GM18907 (cell line): ENCODE measurements around the gene ATP6V0A1.
A peak's percentile ranks its signal among the peaks of the same experiment; 100 is the strongest.
"Not testable (repeated sequence)": the region's sequence is repeated elsewhere in the genome, so short reads cannot be mapped to it uniquely, and the experiment has no call there.

ENCODE experiments used
- ATAC-seq: cut with Tn5 transposase; IDR thresholded peaks from one replicate; pipeline ENCODE4 v1.9.1; 2021; ENCODE audit warnings: mild to moderate bottlenecking, moderate library complexity; ENCODE audit not compliant: unreplicated experiment

Gene ATP6V0A1

DNA sequence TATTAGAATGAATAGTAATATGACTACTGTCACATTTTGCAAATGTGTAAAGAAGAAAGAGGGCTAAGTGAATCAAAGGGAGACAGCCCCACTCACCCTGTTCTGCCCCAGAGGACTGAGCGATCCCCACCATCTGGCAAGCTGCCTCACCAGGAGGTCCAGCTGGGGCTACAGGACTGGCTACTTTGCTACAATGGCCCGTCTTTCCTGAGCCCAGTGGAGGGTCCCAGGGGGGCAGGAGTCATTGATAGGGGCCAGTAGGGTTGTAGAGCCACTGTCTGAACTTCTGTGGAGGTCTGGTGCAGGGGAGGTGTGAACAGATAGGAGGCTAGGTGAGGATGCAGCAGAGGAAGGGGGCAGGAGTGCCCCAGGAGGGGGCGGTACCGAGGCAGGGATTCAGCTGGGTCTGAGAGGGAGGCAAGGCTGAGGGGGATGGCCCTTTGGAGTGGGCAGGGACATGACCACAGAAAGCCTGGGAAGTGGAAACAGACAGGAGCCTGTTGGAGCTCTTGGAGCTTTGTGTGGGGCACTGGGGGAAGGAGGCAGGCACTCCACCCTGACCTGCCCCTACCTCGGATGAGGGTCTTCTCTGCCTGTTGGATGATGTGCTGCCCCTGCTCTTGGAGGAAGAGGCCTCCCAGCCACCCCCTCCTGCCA lies 97.4 kb downstream of the ATP6V0A1 start:
- ATAC-seq = not testable (repeated sequence)

DNA sequence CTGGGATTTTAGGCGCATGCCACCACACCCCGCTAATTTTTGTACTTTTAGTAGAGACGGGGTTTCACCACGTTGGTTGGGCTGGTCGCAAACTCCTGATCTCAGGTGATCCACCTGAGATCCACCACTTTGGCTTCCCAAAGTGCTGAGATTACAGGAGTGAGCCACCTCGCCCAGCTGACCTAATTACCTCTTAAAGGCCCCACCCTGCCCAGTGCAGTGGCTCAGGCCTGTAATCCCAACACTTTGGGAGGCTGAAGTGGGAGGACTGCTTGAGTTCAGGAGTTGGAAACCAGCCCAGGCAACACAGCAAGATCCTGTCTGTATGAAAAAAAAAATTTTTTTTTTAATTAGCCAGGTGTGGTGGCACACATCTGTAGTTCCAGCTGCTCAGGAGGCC lies 100.4 kb downstream of the ATP6V0A1 start:
- ATAC-seq = no peak

DNA sequence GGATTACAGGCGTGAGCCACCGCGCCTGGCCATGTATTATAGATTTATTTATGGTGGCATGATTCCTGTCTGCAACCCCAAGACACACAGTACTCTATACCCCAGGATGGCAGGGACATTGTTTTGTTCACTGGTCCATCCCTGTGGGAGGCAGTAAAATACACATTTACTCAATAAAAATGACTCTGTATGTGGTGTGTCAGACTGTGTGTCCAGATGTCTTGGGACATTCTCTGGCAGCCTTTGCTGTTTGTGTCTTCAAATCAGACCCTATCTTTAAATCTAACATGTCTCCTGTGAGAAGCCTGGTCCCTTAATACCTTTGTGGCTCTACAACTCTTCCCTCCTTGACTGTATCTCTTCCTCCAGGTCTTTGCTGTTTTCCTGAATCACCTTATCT lies 101.6 kb downstream of the ATP6V0A1 start:
- no peak for ATAC-seq

DNA sequence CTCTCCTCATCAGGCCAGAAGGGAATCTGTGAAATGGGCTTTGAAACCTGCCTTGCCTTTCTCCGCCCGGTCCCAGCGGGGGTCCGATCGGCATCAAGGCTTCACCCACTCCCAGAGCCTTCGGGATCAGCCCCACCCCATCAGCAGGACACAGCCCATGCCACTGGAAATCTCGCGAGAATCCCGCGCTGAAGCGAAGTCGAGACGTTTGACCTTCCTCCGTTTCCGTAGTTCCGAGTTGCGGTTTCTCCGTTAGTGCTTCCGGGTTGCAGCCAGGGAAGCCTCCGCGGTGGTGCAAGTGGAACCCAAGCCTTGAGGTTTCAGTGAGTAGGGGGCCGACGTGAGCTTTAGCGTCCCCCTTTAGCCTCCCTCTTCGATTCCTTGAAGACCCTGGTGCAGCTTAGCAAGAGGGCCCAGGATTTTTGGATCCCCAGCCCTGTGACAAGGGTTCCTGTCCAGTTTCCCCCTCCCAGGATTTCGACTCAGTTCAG lies 103.3 kb downstream of the ATP6V0A1 start, which contains the start of gene COASY:
TSS of gene COASY (plus strand) at position 252 of the 491 bp plus-strand sequence. CDS start 475 bp downstream, outside the sequence.
- ATAC-seq = peak; percentile 51

DNA sequence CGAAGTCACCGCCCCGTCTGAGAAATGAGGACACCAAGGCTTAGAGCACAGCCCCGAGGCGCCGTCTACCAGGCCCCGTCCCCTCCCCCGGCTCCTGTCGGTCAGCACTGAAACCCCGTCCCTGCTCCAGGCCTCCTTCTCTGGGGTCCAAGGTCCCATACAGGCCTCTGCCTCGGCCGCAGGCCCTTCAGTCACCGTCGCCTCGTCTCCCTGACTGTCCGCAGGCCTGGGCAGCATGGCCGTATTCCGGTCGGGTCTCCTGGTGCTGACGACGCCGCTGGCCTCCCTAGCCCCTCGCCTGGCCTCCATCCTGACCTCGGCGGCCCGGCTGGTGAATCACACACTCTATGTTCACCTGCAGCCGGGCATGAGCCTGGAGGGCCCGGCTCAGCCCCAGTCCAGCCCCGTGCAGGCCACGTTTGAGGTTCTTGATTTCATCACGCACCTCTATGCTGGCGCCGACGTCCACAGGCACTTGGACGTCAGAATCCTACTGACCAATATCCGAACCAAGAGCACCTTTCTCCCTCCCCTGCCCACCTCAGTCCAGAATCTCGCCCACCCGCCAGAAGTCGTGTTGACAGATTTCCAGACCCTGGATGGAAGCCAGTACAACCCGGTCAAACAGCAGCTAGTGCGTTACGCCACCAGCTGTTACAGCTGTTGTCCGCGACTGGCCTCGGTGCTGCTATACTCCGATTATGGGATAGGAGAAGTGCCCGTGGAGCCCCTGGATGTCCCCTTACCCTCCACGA lies 103.9 kb downstream of the ATP6V0A1 start:
- no peak for ATAC-seq

DNA sequence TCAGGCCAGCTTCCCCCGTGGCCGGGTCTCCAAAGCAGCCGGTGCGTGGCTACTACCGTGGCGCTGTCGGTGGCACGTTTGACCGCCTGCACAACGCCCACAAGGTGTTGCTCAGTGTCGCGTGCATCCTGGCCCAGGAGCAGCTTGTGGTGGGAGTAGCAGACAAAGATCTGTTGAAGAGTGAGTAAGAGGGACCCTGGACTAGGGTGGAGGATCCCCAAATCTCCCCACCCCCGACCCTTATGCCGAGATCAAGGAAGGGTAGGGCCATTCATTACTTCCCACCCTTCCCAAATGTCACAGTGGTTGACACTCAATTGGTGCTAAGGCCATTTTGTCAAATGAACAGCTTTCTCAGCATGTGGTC lies 104.4 kb downstream of the ATP6V0A1 start:
- ATAC-seq = no peak

DNA sequence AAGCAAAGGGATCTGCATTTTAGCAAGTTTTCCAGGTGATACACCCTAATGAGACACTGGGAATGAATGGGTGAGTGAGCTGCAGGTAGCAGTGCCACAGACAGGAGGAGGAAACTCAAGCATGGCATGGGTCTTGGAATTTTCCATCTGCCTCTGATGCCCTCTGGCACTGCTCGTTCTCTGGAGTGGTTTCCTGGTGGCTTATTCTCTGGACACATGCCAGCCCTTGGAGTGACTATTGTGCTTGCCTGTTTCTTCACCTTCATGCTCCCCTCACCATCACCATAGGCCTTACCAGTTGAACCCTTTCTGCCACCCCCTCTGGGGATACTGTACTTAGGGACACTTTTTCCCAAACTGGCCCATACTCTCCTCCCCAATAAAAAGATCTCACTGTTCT lies 104.9 kb downstream of the ATP6V0A1 start:
- no peak for ATAC-seq

DNA sequence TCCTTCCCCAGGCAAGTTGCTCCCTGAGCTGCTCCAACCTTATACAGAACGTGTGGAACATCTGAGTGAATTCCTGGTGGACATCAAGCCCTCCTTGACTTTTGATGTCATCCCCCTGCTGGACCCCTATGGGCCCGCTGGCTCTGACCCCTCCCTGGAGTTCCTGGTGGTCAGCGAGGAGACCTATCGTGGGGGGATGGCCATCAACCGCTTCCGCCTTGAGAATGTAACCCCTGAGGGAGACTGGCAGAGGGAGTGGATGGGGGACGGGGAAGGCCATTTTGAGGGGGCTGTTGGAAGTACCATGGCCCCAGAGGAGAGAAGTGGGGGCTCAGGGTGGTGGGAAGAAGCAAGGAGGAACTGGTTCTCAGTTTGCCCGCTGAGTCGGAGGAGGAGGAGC lies 105.3 kb downstream of the ATP6V0A1 start:
- ATAC-seq = no peak

DNA sequence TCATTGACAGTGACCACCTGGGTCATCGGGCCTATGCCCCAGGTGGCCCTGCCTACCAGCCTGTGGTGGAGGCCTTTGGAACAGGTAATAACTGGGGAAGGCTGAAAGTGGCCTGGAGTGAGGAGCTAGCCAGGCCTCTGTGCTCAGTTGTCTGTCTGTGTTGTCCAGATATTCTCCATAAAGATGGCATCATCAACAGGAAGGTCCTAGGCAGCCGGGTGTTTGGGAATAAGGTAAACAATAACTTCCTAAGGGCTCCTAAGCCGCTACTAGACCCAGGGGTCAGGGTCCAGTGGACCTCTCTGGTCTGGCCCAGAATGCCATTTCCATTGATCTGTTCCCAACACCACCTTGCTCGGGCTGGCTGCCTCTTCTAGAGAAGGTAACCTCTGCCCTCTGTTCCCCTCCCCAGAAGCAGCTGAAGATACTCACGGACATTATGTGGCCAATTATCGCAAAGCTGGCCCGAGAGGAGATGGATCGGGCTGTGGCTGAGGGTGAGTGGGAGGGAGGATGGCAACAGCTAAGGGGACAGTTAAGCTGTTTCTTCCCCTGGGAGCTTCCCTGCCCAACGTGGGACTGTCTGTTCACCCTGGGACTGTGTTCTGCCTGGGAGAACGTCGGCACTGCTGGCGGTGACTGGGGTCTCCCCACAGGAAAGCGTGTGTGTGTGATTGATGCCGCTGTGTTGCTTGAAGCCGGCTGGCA lies 106.3 kb downstream of the ATP6V0A1 start:
- no peak for ATAC-seq

DNA sequence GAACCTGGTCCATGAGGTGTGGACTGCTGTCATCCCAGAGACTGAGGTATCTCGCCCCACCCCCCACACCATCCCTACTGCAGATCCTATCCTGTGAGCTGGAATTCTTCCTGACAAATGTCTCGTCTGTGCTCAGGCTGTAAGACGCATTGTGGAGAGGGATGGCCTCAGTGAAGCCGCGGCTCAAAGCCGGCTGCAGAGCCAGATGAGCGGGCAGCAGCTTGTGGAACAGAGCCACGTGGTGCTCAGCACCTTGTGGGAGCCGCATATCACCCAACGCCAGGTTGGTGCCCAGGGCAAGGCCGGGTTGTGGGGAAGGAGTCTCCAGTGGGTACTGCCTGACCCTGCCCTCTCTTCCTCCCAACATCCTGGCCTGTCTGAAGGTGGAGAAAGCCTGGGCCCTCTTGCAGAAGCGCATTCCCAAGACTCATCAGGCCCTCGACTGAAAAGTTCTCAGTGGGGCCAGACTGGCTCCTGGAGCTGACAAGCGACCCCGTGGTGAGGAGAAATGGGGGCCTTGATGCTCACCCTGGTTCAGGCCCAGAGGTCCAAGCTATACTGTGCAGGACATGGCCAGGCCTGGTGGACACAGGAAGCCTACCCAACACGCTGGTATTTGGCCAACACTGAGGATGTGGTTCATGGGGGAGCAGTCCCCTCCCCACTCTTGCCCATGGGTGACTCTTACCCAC lies 107.0 kb downstream of the ATP6V0A1 start:
- no peak for ATAC-seq

DNA sequence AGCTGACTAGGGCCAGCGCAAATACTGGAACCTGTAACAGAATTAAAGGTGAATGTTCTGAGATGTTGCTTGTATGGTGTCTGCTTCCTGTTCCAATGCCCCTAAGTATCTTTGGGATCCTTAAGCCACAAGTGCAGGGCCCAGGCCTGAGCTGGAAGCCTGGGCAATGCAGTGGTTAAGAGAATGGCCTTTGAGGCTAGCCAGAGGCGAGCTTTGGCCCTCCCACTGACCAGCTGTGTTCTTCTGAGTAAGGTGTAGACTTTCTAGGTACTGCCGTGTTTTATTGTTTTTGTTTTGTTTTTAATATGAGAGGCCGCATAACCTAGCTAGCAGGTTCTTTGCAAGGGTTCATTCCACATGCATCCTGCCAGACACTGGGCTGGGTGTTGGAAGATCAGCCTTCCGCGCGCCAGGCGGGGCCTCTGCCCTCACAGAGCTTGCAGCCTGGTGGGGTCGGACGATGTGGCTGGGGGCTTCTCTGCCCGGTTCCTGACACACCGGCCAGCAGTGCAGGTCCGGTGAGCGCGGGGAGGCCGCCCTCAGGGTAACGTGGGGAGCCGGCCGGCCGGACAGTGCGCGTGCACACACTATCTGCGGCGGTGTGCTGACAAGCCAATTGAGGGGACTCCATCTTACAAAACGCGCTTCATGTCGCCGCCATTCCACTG lies 107.7 kb downstream of the ATP6V0A1 start:
- ATAC-seq = peak; percentile 8

DNA sequence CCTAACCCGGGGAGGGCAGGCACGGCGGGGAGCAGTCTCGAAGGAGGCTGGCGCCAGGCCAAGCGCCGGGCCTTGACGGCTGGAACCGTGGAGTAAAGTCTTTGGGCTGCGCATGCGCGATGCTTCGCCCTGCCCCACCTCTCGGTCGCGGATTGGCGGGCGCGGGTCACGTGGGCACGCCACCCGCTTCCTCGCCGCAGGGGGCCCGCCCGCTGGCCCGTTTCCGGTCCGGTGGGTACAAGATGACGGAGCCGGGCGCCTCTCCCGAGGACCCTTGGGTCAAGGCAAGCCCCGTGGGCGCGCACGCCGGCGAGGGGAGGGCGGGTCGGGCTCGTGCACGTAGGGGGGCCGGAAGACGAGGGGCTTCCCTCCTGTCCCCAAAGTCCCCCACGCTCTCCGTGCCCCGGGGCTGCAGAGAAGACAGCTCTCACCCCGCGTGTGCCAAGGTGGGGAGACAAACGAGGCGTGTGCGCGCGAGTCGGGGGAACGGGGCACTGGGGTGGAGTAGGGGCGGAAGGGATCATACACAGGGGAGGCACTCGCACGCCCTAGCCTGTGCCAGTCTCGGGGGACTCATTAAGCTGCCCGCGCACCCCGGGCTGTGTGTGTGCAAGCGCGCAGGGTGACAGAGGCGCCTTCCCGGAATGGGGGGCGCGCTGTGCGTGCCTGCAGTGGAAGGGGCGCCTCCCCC lies 108.3 kb downstream of the ATP6V0A1 start, which contains the start of gene MLX:
TSS of gene MLX (plus strand) at position 218 of the 691 bp plus-strand sequence. CDS start at position 243, 25 bp downstream.
- ATAC-seq = peak; percentile 65

DNA sequence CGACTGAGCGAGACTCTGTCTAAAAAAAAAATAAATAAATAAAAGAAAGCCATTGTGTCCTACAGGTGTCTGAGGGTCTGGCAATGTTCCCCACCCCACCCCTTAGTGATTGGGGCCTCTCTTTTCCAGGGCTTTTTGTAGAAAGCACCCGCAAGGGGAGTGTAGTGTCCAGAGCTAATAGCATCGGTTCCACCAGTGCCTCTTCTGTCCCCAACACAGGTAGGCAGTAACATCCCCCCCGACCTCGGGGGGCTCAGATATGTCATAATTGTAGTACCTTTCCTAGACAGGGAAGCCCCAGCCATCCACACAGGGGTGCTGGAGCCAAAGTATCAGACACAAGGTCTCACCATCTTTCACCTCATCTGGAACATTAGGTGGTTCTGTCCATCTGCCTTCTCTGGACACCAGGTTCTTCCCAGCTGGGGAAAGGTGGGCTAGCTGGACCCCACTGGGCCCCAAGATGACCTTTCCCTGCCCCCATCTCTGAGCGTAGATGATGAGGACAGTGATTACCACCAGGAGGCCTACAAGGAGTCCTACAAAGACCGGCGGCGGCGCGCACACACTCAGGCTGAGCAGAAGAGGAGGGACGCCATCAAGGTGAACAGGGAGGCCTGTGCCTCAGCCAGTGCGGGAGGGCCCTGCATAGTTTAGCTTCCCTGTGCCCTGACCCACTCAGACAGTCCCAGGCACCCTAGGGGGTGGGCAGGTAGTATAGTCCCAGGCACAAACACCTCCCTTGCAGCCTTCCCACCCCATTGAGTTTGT lies 109.8 kb downstream of the ATP6V0A1 start:
- ATAC-seq = no peak

DNA sequence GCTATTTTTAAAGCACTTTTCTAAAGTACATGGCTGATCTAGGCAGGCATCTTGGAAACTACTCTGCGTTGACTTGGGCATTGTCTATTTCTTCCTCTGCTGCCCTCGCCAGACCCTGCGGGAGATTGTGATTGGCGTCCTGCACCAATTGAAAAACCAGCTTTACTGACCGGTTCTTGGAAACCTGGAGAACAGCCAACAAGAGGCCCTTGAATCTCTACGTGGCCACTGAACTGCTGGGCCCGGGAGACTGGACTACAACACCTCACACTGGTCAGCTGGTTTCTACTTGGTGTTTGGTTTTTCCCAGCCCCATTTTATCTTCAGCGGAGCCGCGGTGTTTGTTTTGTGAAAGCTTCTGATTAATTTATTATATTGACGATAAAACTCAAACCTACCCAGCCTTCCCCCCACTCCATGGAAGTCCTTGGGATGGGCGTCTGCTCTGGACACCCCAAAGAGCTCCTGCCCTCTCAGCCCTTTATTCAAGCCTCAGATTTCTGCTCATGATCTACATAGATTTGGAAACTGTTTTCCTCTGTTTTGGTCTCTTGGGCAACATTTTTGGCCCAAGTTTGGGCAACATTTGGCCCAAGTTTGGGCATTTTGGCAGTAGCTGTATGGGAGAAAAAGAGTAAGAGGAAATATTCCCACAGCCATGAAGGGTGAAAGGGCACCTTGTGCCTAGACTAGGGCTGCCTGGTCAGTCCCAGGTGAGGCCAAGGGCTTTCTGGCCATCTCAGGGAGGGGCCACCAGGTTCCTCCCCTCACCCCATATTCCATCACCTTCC lies 113.0 kb downstream of the ATP6V0A1 start:
- ATAC-seq = no peak
